Jurkat, Clone E6-1 (cell line): ENCODE results near the gene SOX3. TPM values are rescaled to one million over a fixed set of nuclear protein-coding genes. Genes with fewer than 3 reads are reported as not detected.

Source experiments
- DNase-seq: peaks from one replicate; pipeline ENCODE4 v3.0.0-alpha.2; 2011; ENCODE audit warnings: low read depth, low spot score
- H3K4me3 ChIP-seq: 2 replicates; pipeline ENCODE4 v1.5.1; 2011; ENCODE audit warnings: mild to moderate bottlenecking, low read length, control low read depth, moderate library complexity
- polyA plus RNA-seq: library from polyadenylated mRNA; unstranded; fragments of >200 nt; gene quantifications from one replicate; pipeline ENCODE4 v1.2.1, GENCODE V29; 2012; ENCODE audit warnings: missing spikeins; ENCODE audit not compliant: insufficient read length, insufficient read depth

SOX3 gene
- not detected for polyA plus RNA-seq

- DNase-seq, result no peak
- H3K4me3 ChIP-seq, result no peak within 1 kb of the TSS
Measured at GRCh38 chrX:140504371-140505324, at the start of gene SOX3. SOX3 (minus strand) TSS chrX:140505069; CDS start chrX:140505060, 9 bp downstream.

DNA sequence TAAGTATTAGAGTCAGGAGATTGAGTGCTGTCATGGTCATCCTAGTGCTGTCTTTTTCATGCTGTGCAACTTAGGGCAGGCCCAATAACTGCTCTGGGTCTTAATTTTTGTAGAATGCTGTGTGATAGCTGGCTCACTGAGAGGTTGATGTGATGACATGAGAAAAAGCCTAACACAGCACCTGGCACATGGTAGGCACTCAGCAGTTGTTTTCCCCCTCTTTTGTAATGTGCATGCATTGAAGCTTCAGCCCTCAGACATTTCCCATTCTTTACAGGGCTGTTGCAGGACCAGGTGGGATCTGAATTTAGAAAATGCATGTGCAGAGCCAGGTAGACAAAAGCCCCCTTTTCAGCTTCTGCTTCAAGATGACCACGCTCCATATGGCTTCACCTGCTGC lies 44.1 kb upstream of the SOX3 start:
- DNase-seq, result no peak
- no peak overlapping the region for H3K4me3 ChIP-seq

GRCh38 chrX:140526171-140526570 lies 21.3 kb upstream of the SOX3 start:
- no peak for DNase-seq
- H3K4me3 ChIP-seq, result no peak overlapping the region

- DNase-seq, result no peak
- H3K4me3 ChIP-seq, result no peak overlapping the region
Measured at GRCh38 chrX:140525448-140525847, 20.6 kb upstream of the SOX3 start.

GRCh38 chrX:140524556-140524955 lies 19.7 kb upstream of the SOX3 start:
- DNase-seq, result no peak
- H3K4me3 ChIP-seq, result no peak overlapping the region

DNA sequence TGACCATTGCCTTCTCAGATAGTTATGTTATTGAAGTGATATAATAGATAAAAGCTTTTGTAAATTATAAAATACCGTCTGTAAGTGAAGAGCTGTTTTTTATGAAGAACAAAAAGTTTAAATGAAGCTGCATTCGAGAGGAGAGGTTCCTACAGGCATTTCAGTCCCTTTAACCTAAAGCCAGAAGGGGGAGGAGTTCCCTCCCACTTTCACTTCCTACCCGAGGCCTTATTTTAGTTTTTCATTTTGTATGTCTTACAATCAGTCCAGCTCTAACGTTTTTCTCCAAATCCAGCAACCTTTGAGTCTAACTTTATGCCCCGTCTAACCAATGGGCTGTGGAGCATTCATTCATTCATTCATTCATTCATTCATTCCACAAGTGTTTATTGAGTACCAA lies 16.5 kb upstream of the SOX3 start:
- DNase-seq, result no peak
- no peak overlapping the region for H3K4me3 ChIP-seq

DNA sequence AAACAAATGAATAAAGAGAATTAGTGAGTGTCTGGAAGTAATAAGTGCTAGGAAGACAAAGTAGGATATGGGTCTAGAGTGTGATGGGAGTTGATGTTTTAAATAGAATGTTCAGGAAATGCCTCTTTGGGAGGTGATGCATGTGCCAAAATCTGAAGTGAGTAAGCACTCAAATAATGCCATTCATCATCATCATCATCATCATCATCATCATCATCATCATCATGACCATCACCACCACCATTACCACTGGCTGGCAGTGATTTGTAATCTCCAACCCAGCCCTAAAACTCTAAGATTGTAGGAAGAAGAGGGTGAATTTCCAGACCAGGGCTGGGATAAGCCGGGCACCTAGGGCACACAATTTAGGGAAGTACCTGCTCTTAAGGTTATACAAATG lies 9.7 kb upstream of the SOX3 start:
- DNase-seq, result no peak
- H3K4me3 ChIP-seq, result no peak overlapping the region

DNA sequence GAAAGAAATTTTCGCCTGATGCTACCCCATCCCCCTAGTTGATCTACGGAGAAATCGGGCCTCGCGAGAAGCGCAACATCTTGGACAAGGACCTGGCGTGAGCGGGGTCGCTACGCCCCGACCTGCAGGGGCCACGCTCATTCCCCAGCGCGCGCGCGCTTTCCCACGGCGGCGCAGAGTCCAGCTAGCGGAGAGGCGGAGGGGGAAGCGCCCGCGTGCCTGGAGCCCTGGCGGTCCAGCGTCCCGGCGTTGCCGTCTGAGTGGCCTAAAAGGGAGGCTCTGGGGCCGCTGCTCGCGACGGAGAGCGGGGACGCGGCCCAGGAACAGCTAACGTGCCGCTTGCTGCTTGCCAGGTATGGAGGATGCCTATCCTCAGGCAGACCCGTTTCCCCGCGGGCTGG lies 6.0 kb upstream of the SOX3 start:
- no peak overlapping the region for H3K4me3 ChIP-seq
- DNase-seq, result no peak

DNA sequence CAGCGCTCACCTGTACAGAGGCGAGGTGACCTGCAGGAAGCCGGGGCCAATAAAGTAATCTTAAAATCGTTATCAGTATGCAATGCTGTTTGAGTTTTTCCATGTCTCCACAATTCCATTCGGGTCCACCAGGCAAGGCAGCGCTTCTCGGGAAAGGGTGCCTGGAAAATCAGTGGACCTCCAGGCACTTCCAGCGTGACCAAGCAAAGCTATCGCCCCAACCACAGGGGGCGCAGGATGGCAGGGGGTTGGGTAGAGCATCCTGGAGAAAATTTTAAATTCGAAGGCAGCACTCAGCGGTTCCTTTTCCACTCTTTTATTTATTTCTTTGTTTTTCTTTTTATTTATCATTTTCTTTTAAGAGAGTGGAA lies 5.4 kb upstream of the SOX3 start:
- DNase-seq, result no peak
- no peak overlapping the region for H3K4me3 ChIP-seq

DNA sequence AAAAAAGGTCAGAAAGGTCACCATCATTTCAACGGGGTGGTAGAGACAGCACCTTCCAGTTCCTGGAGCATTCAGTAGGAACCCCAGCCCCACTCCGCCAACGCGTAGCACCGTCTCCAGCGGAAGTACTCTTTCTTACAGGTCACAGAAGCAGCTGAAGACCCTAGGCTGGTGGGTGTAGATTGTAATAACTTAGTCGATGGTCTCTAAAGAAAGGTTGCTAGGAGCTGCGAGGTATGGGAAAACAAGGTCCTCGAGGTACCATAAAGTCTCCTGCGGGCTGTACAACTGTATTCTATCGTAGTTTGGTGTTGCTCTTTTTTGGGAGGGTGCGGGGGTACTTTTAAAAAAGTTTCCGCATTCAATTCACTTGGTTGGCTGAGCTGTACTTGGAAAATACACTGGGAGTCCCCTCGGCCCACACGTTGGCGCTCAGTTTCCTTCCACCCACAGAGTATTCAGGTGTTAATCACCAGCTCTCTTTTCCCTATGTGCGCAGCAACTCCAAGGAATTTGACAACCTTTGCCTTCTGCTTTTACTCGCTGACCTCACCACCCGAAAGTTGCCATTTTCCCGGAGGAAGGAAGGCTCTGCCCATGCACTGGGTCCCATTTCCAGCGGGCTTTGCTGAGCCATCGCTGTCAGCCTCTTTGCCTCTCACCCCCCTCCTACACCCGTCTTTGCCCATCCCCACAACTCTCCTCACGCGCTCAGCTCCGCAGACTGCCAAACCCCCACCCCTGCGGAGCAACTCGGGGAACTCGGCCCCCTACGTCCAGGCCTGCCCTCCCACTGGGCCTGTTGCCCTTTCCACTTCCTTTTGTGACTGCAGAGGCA lies 4.8 kb upstream of the SOX3 start:
- no peak for DNase-seq
- H3K4me3 ChIP-seq, result no peak overlapping the region

DNA sequence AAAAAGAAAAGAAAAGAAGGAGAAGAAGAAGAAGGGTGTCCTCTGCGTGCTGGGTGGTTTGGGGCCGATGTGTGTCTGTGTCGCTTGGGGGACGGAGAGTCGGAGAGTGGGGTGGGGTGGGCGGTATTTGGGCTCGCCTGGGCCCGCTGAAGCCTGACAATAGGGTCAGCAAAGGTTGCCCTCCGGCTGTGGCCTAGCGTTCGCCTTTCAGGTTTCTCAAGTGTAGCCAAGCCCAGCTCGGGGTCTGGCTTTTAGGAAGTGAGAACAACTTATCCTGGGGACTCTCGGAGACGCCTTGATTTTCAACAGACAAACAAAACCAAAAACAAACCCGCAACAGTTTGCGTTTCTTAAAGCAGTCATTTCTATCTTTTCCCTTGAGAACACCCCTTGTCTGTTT lies 4.1 kb upstream of the SOX3 start:
- H3K4me3 ChIP-seq, result no peak overlapping the region
- no peak for DNase-seq

DNA sequence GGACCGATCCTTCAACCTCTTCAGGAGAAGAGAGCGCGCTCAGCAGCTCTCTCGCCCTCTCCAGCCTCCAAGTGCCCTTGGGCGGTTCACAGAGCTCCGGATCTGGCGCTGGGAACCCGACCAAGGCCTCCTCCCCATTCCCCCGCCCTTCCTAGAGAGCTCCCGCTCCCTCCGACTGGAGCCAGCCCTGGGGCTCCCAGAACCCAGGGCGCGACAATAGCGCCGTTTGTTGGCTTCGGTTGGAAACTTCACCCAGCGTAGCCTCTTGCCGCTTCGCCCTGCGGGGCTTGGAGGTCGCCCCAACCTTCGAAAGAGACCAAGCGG lies 3.1 kb upstream of the SOX3 start:
- DNase-seq, result no peak
- no peak overlapping the region for H3K4me3 ChIP-seq

DNA sequence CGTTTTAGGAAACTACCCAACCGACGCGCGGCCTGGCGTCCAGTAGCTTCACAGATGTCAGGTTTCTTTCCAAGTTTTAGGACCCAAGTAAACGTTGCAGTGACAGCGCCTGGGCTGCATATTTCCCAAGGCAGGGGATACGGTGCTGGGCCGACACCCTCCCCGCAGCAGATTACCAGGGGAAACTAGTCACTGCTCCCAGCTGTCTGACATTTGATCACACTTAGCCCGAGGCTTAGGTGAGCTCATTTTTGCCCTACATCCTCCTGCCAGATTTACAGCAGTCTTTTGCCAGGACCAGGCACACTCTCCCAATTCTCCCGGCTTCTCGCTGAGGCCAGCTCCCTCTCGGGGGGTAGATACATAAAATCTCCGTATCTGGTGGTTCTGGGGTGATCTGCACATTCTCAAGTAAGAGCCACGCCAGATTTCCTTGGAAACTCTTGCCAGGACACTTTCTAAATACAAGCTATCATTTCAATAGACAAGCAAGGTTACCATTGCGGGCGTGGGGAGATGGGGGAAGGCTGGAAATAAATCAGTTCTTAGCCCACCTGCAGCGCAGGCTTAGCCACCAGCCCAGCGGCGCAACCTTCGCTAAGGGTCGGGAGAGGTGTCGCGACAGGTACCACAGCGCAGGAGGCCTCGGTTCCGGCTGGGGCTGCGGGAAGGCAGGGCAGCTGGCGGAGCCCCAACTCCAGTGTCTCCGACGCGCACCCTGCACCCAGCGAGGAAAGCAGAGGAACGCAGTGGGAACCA lies 2.5 kb upstream of the SOX3 start:
- H3K4me3 ChIP-seq, result no peak overlapping the region
- DNase-seq, result no peak

DNA sequence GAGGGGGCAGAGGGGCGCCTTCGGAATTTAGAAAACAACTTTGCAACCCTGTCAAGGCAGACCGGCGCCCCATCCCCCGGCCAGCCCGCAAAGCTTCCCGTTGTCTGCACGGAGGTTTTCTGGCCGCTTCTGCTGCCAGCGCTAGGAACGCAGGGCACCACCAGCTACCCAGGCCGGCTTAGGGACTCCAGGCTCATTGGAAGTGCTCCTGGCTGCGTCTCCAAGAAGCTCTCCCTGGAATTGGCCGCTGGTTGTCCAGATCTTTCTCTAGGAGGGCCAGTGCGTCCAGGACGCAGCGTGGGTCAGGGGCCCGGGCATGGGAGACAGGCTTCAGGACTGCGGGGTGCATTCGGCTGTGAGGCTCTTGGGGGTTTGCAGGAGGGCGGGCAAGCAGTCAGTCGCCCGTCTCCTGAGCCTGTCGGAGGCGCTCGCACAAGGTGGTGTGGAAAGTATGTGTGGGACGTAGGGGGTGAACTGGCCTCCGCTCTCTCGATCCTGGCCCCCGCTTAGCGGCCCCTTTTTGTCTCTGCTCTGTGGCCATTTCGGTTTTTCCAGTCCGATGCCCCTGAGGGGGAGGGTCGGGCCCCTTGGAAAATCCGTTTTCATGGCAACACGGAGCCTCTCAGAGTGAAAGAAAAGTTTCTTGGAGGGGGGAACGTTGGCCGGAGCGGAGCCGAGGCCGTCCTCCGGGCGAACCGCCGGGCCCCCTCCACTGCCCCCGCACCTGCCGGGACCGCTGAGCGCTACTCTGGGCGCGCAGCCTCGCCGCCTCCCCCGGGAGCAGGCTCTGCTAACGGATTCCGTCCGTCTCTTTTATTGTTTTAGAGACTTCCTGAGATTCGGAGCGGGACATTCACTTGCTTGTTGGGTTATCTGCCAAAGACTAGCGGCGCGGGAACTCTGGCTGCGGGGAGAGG lies 810 bp upstream of the SOX3 start:
- DNase-seq, result no peak
- H3K4me3 ChIP-seq, result no peak overlapping the region

DNA sequence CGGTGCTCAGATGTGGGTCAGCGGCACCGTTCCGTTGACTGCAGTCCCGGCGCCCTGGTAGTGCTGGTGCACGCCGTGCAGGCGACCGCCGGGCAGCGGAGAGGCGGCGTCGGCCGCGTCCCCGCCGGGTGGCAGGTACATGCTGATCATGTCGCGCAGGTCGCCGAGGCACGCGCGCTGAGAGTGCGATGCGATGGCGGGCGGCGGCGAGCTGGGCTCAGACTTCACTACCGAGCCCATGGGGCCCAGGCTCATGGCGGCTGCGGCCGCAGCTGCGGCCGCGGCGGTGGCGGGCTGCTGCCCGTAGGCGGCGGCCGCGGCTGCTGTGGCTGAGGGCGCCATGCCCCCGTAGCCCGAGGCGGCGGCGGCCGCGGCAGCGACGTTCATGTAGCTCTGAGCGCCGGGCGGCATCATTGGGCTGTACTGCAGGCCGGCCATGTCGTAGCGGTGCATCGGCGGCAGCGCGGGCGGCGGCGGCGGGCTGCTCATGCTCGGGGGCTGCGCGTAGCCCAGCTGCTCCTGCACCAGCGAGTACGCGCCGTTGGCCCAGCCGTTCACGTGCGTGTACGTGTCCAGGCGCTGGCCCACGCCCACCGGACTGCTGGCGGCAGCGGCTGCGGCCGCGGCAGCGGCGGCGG lies 1.0 kb downstream of the SOX3 start:
- H3K4me3 ChIP-seq, result no peak overlapping the region

DNA sequence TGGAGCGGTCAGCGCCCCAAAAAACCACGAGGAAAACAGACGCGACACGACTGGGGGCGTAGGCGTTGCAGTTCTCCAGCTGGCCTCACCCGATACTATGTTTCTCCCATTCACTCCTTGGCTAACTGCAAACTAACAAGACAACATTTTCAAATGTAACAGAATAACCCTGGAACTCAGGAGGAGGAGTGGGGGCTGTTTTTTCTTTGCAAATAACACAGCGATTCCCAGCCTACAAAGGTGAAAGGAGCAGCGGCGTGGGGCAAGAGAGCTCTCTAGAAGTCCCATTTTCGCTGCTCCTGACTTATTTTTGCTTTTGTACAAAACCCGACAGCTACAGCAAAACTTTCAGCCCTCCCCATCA lies 1.6 kb downstream of the SOX3 start:
- DNase-seq, result no peak
- no peak overlapping the region for H3K4me3 ChIP-seq

More for the DNA sequence above, 1.0 kb downstream of the SOX3 start:
- no peak for DNase-seq

- H3K4me3 ChIP-seq, result no peak overlapping the region
Measured at GRCh38 chrX:140502491-140503237, 2.2 kb downstream of the SOX3 start.

More at GRCh38 chrX:140502491-140503237, 2.2 kb downstream of the SOX3 start:
- no peak for DNase-seq
